Midbrain (tissue), 1 donor: ENCODE results near the gene PLXNA4.

ENCODE experiments used
- DNase-seq: peaks from one replicate; lab custom pipeline; 2025; lab: John Stamatoyannopoulos, UW

Gene PLXNA4

GRCh38 chr7:132240821-132241422 lies 335.3 kb downstream of the PLXNA4 start:
- no peak for DNase-seq

- DNase-seq = no peak
These were observed 336.0 kb downstream of the PLXNA4 start for GRCh38 chr7:132240262-132240661.

- DNase-seq = no peak
These were observed 336.8 kb downstream of the PLXNA4 start for GRCh38 chr7:132239422-132239994.

GRCh38 chr7:132234711-132235110 lies 341.6 kb downstream of the PLXNA4 start:
- no peak for DNase-seq

GRCh38 chr7:132232406-132232805 lies 343.9 kb downstream of the PLXNA4 start:
- DNase-seq = no peak

GRCh38 chr7:132230462-132230861 lies 345.8 kb downstream of the PLXNA4 start:
- DNase-seq = no peak

GRCh38 chr7:132228240-132228639 lies 348.0 kb downstream of the PLXNA4 start:
- no peak for DNase-seq

GRCh38 chr7:132226957-132227290 lies 349.3 kb downstream of the PLXNA4 start:
- DNase-seq = no peak

GRCh38 chr7:132226046-132226956 lies 350.0 kb downstream of the PLXNA4 start:
- no peak for DNase-seq

GRCh38 chr7:132225216-132226030 lies 350.8 kb downstream of the PLXNA4 start:
- DNase-seq = no peak

GRCh38 chr7:132221356-132221755 lies 354.9 kb downstream of the PLXNA4 start:
- no peak for DNase-seq

- DNase-seq = no peak
These were observed 356.2 kb downstream of the PLXNA4 start for GRCh38 chr7:132220060-132220459.

GRCh38 chr7:132218876-132219275 lies 357.4 kb downstream of the PLXNA4 start:
- no peak for DNase-seq

GRCh38 chr7:132216847-132217525 lies 359.3 kb downstream of the PLXNA4 start:
- DNase-seq = no peak

GRCh38 chr7:132214452-132214851 lies 361.8 kb downstream of the PLXNA4 start:
- DNase-seq = no peak

GRCh38 chr7:132213583-132213982 lies 362.7 kb downstream of the PLXNA4 start:
- no peak for DNase-seq

GRCh38 chr7:132211971-132212370 lies 364.3 kb downstream of the PLXNA4 start:
- no peak for DNase-seq

GRCh38 chr7:132210821-132211220 lies 365.4 kb downstream of the PLXNA4 start:
- no peak for DNase-seq

- DNase-seq = no peak
These were observed 368.5 kb downstream of the PLXNA4 start for GRCh38 chr7:132207782-132208181.

GRCh38 chr7:132207211-132207610 lies 369.1 kb downstream of the PLXNA4 start:
- DNase-seq = no peak

- no peak for DNase-seq
These were observed 369.7 kb downstream of the PLXNA4 start for GRCh38 chr7:132206594-132206993.

- no peak for DNase-seq
These were observed 370.8 kb downstream of the PLXNA4 start for GRCh38 chr7:132205509-132205908.
